Erythroblast (primary cell): Measurements from ENCODE around the gene MTURN.

Source experiments
- GATA1 ChIP-seq: IDR thresholded peaks from 2 replicates; pipeline ENCODE4 v1.6.1; 2011; ENCODE audit warnings: low read depth, mild to moderate bottlenecking, control low read depth, low read length, moderate library complexity
- POLR2A ChIP-seq: IDR thresholded peaks from 2 replicates; pipeline ENCODE4 v1.6.1; 2011; ENCODE audit warnings: mild to moderate bottlenecking, low read length

- peak; percentile 38 for TF ChIP-seq POLR2A
- TF ChIP-seq GATA1, result peak; percentile 45
Observed at GRCh38 chr7:30144657-30145306, 10.0 kb downstream of the MTURN start.
